PFSK-1 (cell line): ENCODE results near the gene PSME1.

Experiments used
- FOXP2 ChIP-seq: optimal IDR thresholded peaks from 2 replicates; pipeline ENCODE3; 2011; ENCODE audit warnings: borderline replicate concordance, control low read depth, inconsistent platforms; ENCODE audit not compliant: insufficient read depth; ENCODE audit errors: extremely low read length, extremely low read depth
- POLR2AphosphoS5 ChIP-seq: IDR thresholded peaks from 2 replicates; pipeline ENCODE4 v1.6.1; 2012; ENCODE audit warnings: low read depth, mild to moderate bottlenecking, control low read depth, low read length, moderate library complexity
- REST ChIP-seq, 2 experiments: IDR thresholded peaks; 2 replicates each; pipeline versions ENCODE4 v1.6.1 to v1.8.0; 2011 to 2012; ENCODE audit warnings: low read depth in 2 of 2, low read length in 2 of 2, control low read depth in 1 of 2, inconsistent platforms in 1 of 2, mild to moderate bottlenecking in 1 of 2, moderate library complexity in 1 of 2; ENCODE audit not compliant: insufficient read depth in 1 of 2
- TAF1 ChIP-seq: IDR thresholded peaks from 2 replicates; pipeline ENCODE4 v1.6.1; 2012; ENCODE audit warnings: low read length, control low read depth, borderline replicate concordance; ENCODE audit not compliant: insufficient read depth

- no peak; the same call in 1 of the 2 replicates for TF ChIP-seq POLR2AphosphoS5
- TF ChIP-seq FOXP2 = no peak
- TF ChIP-seq REST (IDR thresholded peaks at IDR 0.05; ENCODE audit: insufficient read depth in 1 of 2, low read depth in 2 of 2, low read length in 2 of 2) = no peak
- no peak for TF ChIP-seq TAF1
Measured at GRCh38 chr14:24138396-24139271, 2.6 kb downstream of the PSME1 start.
